Hepatic stellate cell (primary cell): ENCODE measurements around the gene NEDD4L.

Experiments
- DNase-seq: peaks from one replicate; pipeline ENCODE4 v3.0.0; 2011; ENCODE audit warnings: low spot score

Gene NEDD4L

DNA sequence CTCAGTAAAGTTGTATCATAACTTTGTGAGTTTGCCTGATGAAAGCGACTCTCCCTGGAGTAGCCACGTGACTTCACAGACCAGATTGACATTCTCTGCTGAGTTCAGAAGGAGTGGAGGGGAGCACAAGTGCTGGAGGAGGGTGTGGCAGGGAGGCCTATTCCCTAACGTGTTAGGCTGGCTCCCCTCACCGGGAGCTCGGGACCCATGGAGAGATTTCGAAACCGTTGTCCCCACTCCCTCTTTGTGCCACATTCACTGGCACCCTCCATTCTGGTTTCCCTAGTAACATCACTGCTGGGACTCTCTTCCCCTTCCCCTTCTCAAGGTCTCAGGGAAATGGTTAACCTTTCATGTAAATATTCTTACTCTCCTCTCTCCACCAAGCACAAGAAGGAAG, 304.9 kb downstream of the NEDD4L start:
- no peak for DNase-seq

DNA sequence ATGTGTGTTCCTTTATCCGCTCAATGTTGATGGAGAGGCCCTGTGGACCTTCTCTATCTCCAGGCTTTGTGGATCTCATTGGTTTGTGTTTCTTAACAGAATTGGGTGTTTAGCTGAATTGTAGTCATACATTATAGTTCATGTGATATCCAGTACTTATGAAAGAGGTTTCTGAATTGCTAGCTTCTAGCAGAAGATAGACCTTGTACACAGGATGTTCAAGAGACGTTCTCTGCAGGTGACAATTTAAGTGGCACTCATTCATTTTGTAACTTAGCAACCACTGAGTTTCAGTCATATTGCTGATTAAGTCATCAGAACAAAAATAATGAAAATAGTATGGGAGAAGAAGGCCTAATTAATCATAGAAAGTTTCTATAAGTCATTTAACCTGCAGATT, 305.6 kb downstream of the NEDD4L start:
- no peak for DNase-seq

DNA sequence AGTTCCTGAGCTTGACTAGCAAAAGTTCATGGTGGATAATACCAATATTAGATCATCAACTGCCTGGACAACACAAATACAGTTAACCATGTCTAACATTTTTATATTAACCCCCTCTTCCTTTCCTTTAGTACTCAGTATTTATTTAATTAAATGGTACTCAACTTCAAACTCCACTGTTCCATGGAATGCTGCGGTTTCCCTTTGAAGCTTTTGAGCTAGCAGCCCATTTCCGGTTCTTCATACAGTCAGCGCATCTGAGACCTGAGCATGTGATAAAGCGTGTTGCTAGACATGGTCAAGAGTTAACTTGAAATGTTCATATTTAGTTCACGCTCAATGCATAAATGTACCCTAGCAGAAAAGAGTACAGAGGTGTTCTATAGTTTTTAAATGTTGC, 306.5 kb downstream of the NEDD4L start:
- no peak for DNase-seq

DNA sequence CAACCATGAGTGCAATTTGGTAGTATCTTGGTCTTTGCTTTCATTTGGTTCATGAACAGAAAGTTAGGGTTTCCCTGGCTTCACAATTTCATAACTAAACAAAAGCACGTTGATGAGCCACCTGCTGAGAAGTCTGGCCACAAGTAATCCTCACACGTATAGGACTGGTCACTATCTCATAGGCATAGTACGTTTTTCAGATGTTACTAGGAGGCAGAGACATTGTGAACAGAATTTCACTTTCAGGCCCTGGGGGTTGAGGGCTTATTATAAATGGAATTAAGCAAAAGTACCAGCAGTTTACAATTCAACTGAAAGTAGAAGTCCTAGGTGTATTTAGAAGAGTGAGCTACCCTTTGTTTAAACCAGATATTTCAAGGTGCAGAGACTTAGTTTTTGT, 307.8 kb downstream of the NEDD4L start:
- DNase-seq = no peak

DNA sequence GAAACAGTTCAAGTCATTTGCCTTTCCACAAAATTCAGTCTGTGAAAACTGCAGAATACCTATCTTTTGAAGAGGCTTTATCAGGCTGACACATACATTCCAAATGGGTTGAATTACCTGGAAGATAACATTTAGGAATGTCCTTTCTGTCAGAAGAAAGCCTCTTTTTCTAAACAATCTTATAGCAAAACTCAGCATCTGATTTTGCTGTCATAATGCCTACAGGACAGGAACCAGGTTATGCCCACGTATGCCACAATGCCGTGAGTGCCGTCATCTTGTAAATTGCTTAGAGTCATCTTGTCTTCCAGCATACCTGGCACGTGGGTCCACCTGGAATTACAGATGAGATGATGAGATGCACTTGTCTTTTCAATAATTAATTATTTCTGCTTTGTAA, 309.6 kb downstream of the NEDD4L start:
- DNase-seq = no peak

DNA sequence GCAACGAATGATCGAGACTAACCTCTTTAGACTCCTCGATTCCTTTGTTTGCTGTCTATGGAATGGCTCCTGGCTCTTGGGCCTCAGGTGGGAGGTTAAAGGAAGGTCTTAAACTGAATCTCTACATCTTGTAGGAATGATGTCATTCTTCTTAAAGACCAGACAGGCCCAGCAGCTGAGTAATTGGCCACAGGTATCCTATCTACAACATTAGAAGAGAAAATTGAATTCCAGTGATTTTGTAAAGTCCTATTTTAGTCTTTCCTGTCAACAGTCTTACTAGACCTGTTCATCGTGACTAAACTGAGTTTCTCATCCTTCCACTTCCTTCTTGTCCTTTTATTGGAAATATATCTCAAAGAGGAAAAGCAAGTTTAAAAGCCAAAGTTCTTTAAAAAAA, 310.0 kb downstream of the NEDD4L start:
- no peak for DNase-seq

DNA sequence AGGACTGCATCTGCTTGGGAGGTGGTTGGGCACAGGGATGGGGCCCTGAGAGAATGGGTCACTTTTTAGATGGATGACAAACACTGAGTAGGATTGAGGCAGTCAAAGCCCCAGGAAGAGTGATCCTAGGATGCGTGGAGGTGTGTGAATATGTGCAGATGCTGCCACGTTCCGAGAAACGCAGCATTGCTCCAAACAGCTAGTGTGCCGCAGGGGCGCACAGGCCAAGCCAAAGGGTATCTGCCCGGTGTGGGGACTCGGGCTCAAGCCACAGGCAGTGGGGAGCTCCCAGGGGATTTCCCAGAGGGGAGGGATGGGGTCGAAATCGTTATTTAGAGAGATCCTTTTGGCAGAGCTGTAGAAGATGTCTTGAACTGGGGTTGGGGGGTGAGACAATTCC, 310.8 kb downstream of the NEDD4L start:
- DNase-seq = no peak

DNA sequence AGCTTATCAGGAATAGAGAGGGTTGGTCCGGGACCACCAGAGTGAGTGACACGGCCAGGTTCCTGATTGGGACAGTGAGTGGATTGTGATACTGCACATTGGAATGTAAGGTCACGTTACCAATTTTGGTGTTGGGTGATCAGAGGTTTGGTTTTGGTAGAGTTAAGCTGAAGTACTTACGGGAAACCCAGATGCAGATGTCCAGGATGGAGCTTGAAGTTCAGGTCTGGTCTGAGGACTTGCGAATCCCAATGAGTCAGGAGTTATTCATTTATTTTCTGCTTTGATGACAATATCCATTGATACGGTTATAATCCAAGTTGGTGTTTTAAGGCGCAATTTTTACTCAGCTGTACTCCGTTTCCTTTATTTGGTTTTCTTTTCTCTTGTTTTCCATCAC, 311.2 kb downstream of the NEDD4L start:
- DNase-seq = no peak

DNA sequence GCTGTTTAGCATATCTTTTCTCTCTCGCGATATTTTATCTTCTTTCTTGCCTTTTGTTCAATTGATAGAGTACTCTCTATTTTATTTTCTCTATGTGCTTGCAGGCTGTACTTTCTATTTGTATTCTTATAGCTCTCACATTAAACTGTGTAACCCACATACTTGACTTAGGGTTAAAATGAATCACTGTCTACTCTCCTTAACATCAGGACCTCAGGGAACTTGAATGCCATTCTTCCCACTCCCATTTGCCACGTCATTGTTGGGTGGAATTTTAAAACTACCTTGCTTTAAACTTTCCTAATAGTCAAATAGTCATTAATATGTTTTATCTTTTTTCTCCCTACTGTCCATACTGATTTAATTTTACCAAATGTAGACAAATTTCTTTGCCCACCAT, 315.2 kb downstream of the NEDD4L start:
- no peak for DNase-seq

DNA sequence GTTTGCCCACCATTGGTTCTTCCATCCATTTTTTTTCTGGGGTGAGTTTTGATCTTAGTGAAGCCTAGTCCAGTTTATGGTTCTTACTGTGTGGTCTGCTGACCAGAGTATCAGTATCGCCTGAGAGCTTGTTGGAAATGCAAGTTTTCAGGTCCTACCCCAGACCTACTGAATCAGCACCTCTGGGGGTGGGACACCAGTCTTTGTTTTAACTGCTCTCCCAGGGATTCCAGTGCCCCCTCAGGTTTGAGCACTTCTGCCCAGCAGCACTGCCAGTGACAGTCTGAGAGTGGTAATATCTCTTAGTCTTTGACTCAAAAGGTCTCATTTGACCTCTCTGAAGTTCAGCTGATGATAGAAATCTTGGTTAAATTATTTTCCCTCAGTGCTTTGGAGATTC, 315.6 kb downstream of the NEDD4L start:
- no peak for DNase-seq

DNA sequence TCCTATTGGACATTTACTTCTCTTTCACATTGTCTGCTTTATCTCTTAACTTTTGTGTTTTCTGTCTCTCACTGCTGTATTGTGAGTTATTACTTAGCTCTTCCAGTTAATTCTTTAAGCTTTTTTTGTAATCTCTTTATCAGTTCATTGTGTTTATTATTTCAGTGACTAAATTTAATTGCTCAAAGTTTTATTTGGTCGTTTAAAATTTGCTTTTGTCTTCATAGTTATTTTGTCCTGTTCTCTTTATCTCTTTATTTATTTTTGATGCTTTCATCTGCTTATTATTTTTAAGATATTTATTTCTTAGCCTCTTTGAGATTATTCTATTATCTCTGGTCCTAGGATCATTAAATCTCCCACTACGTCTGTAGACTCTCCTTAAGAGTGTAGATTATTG, 316.3 kb downstream of the NEDD4L start:
- no peak for DNase-seq

DNA sequence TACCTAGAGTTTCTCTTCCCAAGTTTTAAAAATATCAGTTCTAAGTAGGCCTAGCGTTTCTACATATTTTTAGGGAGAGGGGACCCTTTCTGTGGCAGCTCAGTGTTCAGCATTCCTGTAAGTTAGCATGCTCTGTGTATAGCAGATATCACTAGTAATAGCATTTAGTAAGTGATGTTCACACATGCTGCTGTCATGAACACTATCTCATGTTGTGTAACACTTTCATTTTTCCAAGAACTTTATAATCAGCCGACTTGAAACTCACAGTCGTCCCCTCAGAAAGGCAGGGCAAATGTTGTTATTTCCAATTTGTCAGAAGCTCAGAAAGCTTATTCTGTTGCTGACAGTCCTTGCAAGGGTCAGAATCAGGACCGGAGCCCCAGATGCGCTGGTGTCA, 317.2 kb downstream of the NEDD4L start:
- DNase-seq = no peak

DNA sequence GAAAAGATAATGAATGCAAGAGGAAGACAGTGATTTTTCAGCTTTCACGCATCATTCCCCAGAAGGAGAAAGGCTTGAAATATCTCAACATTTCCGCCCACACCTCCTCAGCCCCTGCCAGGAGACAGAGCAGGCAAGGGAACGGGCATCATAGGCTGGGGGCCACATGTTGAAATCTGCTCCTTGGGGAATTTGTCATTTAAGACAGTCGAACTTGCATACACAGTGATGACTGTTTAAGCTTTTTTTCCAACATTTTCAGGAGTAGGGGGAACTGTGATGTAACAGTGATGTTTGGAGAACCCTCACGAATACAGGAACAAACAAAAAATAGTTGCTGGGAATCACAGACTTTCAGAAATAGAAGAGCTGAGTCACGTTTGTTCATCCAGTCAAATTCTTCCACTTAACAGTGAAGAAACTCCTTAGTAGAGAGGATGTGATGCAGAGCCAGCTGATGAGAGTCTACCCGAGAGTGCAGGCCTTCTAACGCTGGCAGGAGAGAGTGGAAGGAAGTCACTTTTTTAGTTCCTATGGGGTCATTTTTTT, 318.1 kb downstream of the NEDD4L start:
- DNase-seq = peak; percentile 77

DNA sequence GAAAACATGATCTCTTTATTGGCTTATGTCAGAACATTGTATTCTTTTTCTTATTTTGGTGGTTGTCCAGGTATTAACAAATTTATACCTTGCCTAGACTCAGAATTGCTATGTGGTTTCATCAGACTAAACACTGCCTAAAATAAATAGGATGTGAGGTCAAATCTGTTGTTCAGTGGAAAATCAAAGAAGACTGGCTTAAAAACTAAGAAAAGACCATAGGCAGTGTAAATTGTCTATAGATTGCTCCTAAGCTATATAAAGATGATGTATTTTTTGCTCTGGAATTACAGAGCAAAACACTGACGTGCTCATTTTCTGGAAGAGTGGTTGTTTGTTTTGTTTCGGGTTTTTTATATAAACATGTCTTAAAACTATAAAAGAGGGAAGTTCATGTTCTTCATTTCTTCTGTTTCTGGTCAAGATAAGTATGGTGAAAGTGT, 318.8 kb downstream of the NEDD4L start:
- no peak for DNase-seq

DNA sequence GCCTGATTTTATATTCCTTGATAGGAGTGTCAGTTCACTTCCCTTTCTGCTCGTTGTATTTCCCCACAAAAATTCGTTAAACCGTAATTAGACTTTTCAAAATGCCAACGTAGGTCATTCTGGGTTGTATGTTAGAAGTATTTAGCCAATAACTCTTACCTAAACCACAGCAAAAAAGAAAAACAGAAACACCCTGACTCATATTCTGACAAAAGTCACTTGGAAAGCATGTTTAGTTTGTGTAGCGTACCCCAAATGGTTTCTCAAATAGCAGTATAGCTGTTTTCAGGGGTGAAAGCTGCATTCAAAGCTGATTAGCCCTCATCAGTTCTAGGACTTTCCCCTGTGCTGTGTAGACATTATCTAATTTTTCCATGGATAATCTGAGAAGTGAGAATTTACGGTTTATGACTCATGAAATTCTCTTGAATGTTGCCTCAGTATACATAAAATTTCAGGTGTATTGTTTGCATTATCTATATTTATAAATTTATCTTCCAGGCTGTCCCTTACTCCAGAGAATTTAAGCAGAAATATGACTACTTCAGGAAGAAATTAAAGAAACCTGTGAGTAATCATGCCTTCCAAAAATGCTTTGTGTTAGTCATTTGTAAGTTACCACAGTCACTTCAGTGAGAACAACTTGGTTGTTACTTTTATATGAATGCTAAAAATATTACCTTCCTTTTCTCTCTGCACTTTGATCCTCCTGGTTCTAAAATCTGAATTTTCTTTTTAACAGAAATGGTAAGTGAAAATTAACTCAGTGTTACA, 319.9 kb downstream of the NEDD4L start:
- DNase-seq = peak; percentile 24

DNA sequence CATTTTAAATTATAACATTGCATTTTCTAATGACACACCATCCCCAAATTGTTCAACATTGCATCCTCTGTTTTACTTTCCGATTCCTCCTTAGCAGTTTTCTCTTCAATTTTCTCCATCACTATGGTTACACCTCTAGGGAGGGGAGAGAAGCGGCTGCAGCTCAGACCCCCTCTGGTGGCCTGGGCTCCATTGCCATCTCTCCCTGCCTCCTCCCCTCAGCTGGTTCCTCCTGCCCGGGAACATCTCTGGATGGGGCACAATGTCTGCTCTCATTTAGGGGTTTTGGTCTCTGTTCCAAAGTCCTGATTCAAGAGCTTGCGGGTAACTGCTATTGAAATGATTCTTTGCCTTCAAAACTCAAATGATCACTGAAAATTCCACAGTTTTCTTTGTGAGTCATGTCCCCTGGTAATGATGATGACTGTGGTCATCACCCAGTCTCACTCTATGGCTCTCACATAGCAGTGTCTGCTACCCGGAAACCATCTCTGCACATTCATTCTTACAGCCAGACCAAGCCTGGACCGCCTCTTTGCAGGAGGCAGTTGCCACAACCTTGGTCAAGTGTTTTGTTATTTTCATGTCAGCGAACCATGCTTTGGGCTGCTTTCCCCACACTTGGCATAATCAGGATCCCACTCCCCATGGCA, 321.0 kb downstream of the NEDD4L start:
- peak; percentile 78 for DNase-seq

DNA sequence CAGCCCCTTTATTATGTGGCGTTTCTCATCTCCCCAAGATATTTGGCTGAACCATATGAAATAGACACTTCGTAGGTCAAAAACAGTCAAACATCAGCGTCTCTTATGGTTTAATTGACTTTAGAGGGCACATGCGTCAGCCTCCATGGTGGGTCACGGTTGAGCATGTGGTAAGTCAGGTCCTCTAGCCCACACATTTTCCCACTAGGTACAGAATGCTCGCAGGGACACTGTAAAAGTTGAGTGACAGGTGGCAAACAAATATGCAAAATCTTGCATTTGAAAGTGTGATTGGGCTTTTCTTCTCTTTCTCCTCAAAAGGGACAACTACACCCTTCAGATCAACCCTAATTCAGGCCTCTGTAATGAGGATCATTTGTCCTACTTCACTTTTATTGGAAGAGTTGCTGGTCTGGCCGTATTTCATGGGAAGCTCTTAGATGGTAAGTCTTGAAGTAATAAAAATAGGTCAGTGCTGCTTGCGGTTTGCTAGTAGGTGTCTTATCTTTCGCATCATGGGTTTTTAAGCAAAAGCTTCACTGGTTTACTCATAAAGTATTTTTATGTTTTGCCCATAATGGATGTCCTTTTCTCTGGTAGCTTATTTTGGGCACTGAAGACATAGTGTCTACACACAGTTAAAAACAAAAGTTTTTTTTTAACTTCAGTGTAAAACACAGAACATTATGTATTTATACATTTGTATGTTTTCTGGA, 323.6 kb downstream of the NEDD4L start:
- DNase-seq = no peak

DNA sequence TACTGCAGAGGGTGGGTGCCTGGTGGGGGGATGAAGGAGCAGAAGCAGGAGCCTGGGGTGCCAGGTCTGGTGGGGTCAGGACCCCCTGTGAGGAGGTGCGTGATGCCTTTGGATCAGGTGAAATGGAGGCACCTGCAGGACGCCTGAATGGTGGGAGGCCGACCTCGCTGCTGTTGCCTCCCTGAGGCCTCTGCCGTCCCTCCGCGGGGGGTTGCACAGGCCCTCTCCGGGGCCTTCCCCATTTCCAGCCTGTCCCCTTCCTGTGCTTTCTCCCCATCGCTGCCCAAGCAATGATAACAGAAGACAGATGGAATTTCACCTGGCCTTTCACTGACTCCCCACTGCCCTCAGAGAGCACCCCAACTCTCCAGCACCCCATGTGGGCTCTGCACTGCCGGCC, 325.6 kb downstream of the NEDD4L start:
- no peak for DNase-seq

DNA sequence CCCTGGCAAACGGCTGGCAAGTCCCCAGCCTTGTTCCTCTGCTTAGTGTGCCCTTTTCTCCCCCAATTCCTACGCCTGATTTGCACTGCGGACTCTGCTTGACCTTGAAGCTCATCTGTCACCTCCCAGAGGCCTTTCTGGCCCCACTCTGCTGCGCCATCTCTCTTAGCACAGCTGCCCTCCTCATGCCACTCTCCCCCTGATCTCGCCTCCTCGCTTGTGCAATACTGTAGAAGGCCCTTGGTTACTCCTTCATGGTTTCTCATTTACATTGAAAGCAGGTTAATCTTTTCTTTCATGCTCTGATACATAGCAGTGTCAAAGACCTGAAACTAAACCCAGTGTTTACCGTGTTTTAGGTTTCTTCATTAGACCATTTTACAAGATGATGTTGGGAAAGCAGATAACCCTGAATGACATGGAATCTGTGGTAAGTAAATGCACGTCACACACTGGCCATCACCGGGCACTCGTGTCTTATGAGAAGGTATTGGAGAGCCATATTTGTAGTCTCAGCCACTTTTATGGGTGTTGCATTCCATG, 326.1 kb downstream of the NEDD4L start:
- no peak for DNase-seq

DNA sequence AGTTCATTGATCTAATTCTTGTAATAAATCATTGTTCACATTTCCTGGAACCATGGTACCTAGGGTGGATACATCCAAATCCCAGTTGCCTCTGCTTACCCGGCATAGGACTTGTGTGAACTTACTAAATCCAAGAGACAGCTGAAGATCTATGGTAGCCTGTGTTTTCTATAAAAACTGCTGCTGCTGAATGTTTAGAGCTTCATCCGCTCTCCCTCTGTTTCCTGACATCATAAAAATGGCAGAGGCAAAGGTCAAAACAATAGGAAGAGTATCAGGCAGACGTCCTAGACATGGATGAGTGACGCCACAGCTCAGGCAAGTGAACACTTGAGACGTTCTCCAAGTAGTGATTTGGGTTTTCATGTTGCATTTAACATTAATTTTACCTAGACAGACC, 326.6 kb downstream of the NEDD4L start:
- no peak for DNase-seq

DNA sequence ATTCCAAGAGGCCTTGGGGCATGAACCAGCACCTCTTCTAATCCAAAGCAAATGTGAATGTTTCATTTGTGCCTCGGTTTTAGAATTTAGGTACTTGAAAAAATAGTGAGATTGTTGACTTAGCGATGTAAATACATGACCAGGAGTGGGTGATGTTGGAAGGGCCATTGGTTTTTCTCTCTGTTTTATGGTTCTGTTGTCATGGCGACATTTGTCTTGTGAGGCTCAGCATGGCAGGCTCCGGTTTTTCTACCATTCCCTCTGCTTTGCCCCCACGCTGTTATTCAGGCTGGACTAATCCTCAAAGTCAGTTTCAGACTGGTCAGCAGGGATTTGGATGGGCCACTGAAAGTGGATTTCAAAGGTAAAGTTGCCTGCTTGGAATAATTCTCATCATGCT, 329.5 kb downstream of the NEDD4L start:
- DNase-seq = no peak

DNA sequence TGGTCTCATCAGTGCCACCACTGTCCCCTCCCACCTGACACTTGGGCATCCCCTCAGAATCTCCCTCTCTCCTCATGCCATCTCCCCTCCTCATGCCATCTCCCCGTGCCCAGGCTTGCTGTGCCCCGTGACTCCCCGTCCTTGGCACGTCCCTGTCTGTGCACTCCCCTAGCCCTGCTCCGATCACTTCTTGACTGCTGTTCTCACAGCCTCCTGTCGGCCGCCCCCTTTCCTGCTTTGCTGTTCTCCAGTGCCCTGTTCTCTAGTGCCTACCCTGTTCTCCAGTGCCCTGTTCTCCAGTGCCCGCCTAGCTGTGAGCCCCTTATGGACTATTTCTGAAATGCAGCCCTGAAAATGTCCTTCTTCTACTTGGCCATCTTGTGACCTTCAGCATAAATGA, 331.0 kb downstream of the NEDD4L start:
- no peak for DNase-seq
